Epithelial cell of esophagus (primary cell): ENCODE data around the gene CLDN19.

Source experiments
- DNase-seq: peaks from one replicate; pipeline ENCODE4 v3.0.0; 2010; ENCODE audit warnings: low read depth
- H3K4me3 ChIP-seq: 2 replicates; pipeline ENCODE4 v1.5.1; 2011; ENCODE audit warnings: mild to moderate bottlenecking, low read length, control low read depth
- TF ChIP-seq, protein P1 (sequence below): IDR thresholded peaks from 2 replicates; pipeline ENCODE4 v1.5.1; 2011; ENCODE audit warnings: low read depth, mild to moderate bottlenecking, low read length, control low read depth, inconsistent platforms; ENCODE audit not compliant: insufficient read depth; ENCODE audit errors: missing control alignments

CLDN19 gene

DNA sequence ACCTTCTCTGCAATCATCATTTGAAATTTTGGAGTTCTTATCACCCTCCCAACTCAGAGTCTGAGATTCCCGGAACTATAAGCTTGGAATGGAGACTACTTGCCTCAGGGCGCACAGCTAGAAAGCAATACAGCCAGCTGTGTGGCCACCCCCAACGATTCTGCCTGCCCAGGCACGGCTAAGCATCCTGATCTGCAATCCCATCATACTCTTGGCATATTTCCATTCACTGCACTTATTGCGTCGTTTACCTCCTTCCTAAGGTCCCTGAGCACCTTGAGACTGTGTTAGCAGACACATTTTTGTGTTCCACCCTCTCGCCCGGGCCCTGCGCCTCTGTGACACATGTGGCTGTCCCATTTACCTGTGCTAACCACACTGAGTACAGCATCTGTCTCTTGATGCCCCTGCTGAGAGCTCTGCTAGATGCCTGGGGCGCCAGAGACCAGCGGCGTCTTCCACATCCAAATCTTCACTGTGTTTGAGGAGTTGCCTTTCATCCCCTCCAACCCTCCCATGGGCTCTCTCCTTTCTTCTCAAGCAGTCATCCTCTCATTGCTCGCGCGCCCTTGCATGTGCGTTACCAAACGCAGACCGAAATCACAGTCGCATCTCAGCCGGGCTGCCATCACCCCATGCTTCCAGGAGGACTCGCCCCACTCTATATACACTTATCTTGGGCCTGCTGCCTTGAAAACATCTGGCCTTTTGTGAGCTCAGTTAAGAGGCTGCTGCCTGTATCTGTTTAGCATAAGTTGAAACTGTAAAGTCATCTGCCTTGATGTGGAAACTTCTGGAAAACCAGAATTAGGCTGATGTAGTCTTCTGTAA lies 3.5 kb upstream of the CLDN19 start:
- TF ChIP-seq, protein P1, sequence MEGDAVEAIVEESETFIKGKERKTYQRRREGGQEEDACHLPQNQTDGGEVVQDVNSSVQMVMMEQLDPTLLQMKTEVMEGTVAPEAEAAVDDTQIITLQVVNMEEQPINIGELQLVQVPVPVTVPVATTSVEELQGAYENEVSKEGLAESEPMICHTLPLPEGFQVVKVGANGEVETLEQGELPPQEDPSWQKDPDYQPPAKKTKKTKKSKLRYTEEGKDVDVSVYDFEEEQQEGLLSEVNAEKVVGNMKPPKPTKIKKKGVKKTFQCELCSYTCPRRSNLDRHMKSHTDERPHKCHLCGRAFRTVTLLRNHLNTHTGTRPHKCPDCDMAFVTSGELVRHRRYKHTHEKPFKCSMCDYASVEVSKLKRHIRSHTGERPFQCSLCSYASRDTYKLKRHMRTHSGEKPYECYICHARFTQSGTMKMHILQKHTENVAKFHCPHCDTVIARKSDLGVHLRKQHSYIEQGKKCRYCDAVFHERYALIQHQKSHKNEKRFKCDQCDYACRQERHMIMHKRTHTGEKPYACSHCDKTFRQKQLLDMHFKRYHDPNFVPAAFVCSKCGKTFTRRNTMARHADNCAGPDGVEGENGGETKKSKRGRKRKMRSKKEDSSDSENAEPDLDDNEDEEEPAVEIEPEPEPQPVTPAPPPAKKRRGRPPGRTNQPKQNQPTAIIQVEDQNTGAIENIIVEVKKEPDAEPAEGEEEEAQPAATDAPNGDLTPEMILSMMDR: no peak
- DNase-seq: peak; percentile 97
- no peak overlapping the region for H3K4me3 ChIP-seq

DNA sequence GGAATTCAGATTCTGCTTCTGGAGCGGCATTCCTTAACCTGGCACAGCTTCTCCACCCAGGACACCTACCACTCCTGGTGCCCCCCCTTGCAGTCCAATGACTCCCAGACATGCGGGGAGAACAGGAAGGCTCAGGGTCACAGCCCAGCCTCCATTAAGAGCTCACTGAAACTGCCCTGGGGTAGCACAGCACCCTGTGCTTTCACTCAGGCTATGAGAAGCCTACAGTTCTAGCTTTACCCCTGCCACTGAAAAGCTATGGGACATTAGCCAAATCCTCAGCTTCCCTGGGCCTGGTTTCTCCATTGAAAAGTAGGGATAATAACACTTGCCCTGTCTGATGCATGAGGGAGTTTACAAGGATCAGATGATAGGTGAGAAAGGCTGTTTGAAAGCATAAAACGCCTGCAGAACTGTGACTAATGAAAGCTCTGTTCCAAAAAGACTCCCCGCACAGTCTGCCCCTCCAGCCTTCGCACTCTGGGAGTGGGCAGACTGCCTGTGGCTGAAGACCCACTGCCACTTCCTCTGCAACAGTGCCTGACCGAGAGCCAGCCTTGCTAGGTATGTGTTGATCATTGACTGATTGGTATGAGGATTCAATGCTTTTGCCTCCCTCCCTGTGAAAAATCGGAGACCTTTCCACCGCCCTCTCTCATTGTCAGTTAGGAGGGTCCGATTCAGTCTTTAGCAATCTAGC lies 2.7 kb upstream of the CLDN19 start:
- H3K4me3 ChIP-seq: no peak overlapping the region
- TF ChIP-seq, protein P1: no peak

DNA sequence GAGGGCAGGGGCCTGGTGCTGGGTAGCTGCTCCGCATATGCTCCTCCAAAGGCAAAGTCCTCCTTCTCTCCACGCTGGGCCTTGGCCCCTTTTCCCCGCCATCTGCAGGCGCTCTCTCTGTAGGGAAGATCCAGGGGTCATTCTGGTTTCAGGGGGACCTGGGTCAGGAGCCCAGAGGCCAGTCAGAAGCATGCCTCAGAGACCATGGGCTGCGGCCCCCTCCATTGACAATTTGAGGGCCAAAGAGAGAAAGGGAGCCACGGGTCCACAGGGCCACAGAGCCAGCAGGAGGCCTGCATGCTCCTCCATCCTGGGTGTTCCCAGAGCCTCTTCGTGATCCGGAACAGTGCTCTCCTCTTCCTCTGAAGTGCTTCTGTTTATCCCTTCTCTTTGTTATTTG lies 2.1 kb upstream of the CLDN19 start:
- TF ChIP-seq, protein P1: no peak
- no peak overlapping the region for H3K4me3 ChIP-seq
- no peak for DNase-seq

More for the DNA sequence above, 2.7 kb upstream of the CLDN19 start:
- DNase-seq: peak; percentile 48

DNA sequence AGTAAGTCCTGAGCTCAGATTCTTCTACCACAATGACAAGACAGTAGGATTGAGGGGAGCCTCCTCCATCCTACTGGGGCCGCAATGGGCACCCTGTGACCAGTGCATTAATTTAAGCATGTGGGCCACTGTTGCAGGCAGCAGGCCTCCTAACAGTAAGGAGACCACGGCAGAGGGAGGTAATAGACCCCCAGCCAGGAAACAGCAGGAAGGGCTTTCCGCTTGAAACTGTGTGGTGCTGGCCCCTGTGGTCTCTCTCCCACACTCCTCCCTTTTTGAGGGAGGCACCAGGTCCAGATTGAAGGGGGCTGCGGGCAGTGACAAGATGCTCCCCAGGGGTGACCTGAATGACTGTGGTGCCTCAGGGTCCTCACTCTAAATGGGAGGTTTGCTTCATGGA lies 1.7 kb upstream of the CLDN19 start:
- no peak overlapping the region for H3K4me3 ChIP-seq
- no peak for DNase-seq
- TF ChIP-seq, protein P1: no peak

DNA sequence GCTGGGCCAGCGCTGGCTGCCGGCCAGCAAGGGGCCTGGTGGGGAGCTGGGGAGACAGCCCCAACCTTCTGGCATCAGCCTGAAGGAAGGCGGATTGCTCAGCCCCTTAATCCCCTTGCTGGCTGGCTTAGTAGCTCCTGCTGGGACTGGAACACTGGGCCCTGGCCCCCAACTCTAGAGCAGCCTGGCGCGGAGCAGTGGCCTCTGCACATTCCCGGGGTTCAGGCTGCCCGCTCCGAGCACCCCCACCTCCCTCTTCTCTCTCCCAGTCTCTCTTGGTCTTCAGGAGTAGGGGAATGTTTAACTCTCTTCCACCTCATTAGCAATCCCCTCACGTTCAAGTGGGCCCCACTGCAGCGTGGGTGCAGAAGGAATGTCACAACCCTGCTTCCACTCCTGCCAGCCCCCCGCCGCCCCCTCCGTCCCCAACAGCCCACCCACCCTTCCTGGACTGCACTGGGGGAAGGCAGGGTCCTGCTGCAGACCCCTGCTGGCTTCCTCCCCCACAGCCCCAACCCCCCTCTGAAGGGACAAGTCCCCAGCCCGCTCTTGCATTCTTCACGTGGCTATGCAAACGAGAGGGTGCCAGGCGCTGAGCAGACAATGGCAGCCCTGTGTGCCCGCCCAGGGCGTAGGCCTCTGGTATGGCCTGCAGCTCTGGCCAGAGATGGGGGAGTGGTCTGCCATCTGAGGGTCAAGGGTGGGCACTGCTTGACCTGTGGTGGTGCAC lies 980 bp upstream of the CLDN19 start:
- DNase-seq: no peak
- no peak overlapping the region for H3K4me3 ChIP-seq
- TF ChIP-seq, protein P1: no peak

DNA sequence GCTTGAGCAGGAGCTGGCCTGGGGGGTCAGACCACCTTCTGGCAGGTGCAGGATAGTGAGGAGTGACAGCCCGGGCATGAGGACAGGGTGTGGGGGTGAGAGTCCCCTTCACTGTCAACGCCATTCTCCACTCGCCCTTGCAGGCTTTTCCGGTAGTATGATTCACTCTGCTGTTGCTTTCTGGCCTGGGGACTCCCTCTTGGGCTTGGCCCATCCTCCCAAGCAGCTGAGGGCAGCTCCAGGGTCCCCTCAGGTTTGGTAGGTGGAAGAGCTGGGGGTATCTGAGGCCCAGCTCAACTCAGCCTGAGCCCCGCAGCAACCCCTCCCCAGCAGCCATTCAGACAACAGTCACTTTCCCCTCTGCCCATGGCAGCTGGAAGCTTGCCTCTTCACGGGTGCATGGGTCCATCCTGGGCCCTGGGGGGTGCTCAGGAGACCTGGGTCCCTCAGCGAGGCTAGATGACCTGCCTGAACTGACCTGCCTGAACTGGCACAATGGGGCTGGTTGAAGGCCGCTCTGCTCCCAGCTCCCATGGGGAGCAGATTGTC lies 1.3 kb downstream of the CLDN19 start:
- TF ChIP-seq, protein P1: no peak
- no peak overlapping the region for H3K4me3 ChIP-seq
- peak; percentile 42 for DNase-seq
